HCT116 (cell line): Measurements from ENCODE around the gene IL26. TPM values are rescaled to one million over a fixed set of nuclear protein-coding genes. Genes with fewer than 3 reads are reported as not detected.

Experiments used
- ATAC-seq: fragments of 200-7000 bp; cut with Tn5 transposase; 2 replicates; pipeline ENCODE4 v1.9.1; 2020; ENCODE audit warnings: mild to moderate bottlenecking, moderate library complexity
- BruUV-seq: library from RNA; stranded (reverse); fragments of 400-500 nt; replicated peaks from 2 replicates; lab custom pipeline; 2021; lab: Mats Ljungman, UMichigan
- CTCF ChIA-PET: fragments of 300-600 bp; sonication (Branson Sonifier 250); formaldehyde crosslinking; loops from one replicate; lab custom pipeline; 2021; ENCODE audit warnings: antibody characterized with exemption; lab: Charles Lee
- POLR2A ChIA-PET: fragments of 300-600, 350-600 bp; sonication (Branson Sonifier 250); formaldehyde crosslinking; loops from one replicate; lab custom pipeline; 2021; ENCODE audit warnings: antibody characterized with exemption; lab: Charles Lee
- RAD21 ChIA-PET, 2 experiments: fragments of 300-600 bp; sonication (Branson Sonifier 250); formaldehyde crosslinking; loops; one replicate each; lab custom pipeline; 2023; ENCODE audit warnings: low total read pairs in 2 of 2; ENCODE audit not compliant: uncharacterized antibody in 2 of 2, unreplicated experiment in 2 of 2, low non-redundant PET in 1 of 2; lab: Charles Lee
- DNase-seq: peaks from one replicate; pipeline ENCODE4 v3.0.0-alpha.2; 2010; ENCODE audit warnings: low read depth, low spot score
- H2AFZ ChIP-seq: fragments of 200-600 bp; shearing (Covaris generic), sonication (generic); 2 replicates; pipeline ENCODE4 v1.6.1; 2017; ENCODE audit warnings: low read depth, mixed run types, mixed read lengths, antibody characterized with exemption, low read length; ENCODE audit not compliant: poor library complexity, severe bottlenecking
- H3K27ac ChIP-seq: 2 replicates; pipeline ENCODE4 v1.5.1; 2012; ENCODE audit warnings: low read depth, low read length
- H3K27me3 ChIP-seq: fragments of 200-600 bp; sonication (generic); 2 replicates; pipeline ENCODE4 v1.6.1; 2016; ENCODE audit warnings: mixed run types, low read length, mixed read lengths; ENCODE audit not compliant: insufficient read depth
- H3K36me3 ChIP-seq, 2 experiments: fragments of 200-500 bp in 1 of 2; fragments of 200-600 bp in 1 of 2; sonication (Bioruptor generic) in 1 of 2; sonication (generic) in 1 of 2; 2 replicates each; pipeline versions ENCODE4 v1.5.1 to v1.6.1; 2014 to 2016; ENCODE audit warnings: low read length in 2 of 2, inconsistent platforms in 1 of 2, mixed read lengths in 1 of 2, mixed run types in 1 of 2; ENCODE audit not compliant: insufficient read depth in 2 of 2, control insufficient read depth in 1 of 2
- H3K4me1 ChIP-seq, 2 experiments: fragments of 200-600 bp in 1 of 2; sonication (generic) in 1 of 2; 2 replicates each; pipeline versions ENCODE4 v1.5.1 to v1.6.1; 2012 to 2017; ENCODE audit warnings: low read length in 2 of 2, inconsistent platforms in 1 of 2, mild to moderate bottlenecking in 1 of 2, mixed read lengths in 1 of 2, mixed run types in 1 of 2, moderate library complexity in 1 of 2; ENCODE audit not compliant: insufficient read depth in 2 of 2, control insufficient read depth in 1 of 2
- H3K4me2 ChIP-seq: fragments of 200-600 bp; sonication (generic); 2 replicates; pipeline ENCODE4 v1.6.1; 2017; ENCODE audit warnings: mixed run types, low read length, mixed read lengths
- H3K4me3 ChIP-seq, 2 experiments: fragments of 200-600 bp in 1 of 2; sonication (generic) in 1 of 2; replicated peaks in 1 of 2; 2 replicates each; pipeline ENCODE4 v1.5.1; 2011 to 2016; ENCODE audit warnings: low read length in 2 of 2, control low read depth in 1 of 2, low read depth in 1 of 2, mild to moderate bottlenecking in 1 of 2, mixed read lengths in 1 of 2, mixed run types in 1 of 2
- H3K79me2 ChIP-seq: fragments of 200-600 bp; sonication (generic); 2 replicates; pipeline ENCODE4 v1.6.1; 2017; ENCODE audit warnings: mild to moderate bottlenecking, mixed run types, low read length, moderate library complexity, mixed read lengths; ENCODE audit not compliant: insufficient read depth
- H3K9ac ChIP-seq: fragments of 200-600 bp; sonication (generic); 2 replicates; pipeline ENCODE4 v1.6.1; 2016; ENCODE audit warnings: low read length, mixed read lengths
- H3K9me2 ChIP-seq: fragments of 200-600 bp; sonication (generic), shearing (Covaris generic); 2 replicates; pipeline ENCODE4 v1.6.1; 2017; ENCODE audit warnings: mixed run types, mild to moderate bottlenecking, moderate library complexity; ENCODE audit not compliant: insufficient read depth
- H3K9me3 ChIP-seq, 2 experiments: fragments of 200-500 bp in 1 of 2; fragments of 200-600 bp in 1 of 2; sonication (Bioruptor generic) in 1 of 2; sonication (generic) in 1 of 2; 2 replicates each; pipeline ENCODE4 v1.6.1; 2014 to 2017; ENCODE audit warnings: low read length in 2 of 2, mixed read lengths in 2 of 2, inconsistent platforms in 1 of 2, low read depth in 1 of 2, mild to moderate bottlenecking in 1 of 2, mixed run types in 1 of 2, moderate library complexity in 1 of 2; ENCODE audit not compliant: control insufficient read depth in 1 of 2, insufficient read depth in 1 of 2
- H4K20me1 ChIP-seq: fragments of 200-600 bp; sonication (generic), shearing (Covaris generic); 2 replicates; pipeline ENCODE4 v1.6.1; 2017; ENCODE audit warnings: mixed run types, mild to moderate bottlenecking, moderate library complexity; ENCODE audit not compliant: insufficient read depth
- ATF3 ChIP-seq: IDR thresholded peaks from 2 replicates; pipeline ENCODE4 v1.6.1; 2012
- CBX3 ChIP-seq: IDR thresholded peaks from 2 replicates; pipeline ENCODE4 v1.6.1; 2012; ENCODE audit warnings: low read depth
- CEBPB ChIP-seq: IDR thresholded peaks from 2 replicates; pipeline ENCODE4 v1.6.1; 2012; ENCODE audit warnings: low read depth
- EGR1 ChIP-seq: IDR thresholded peaks from 2 replicates; pipeline ENCODE4 v1.6.1; 2012; ENCODE audit warnings: low read depth
- ELF1 ChIP-seq: IDR thresholded peaks from 2 replicates; pipeline ENCODE4 v1.6.1; 2012; ENCODE audit warnings: low read depth, borderline replicate concordance
- EZH2phosphoT487 ChIP-seq: fragments of 200-600 bp; IDR thresholded peaks from 2 replicates; pipeline ENCODE4 v1.6.1; 2018; ENCODE audit warnings: antibody characterized with exemption, borderline replicate concordance
- FOSL1 ChIP-seq: IDR thresholded peaks from 2 replicates; pipeline ENCODE4 v1.6.1; 2012; ENCODE audit warnings: low read depth
- MAX ChIP-seq: IDR thresholded peaks from 2 replicates; pipeline ENCODE4 v1.6.1; 2012
- POLR2A ChIP-seq: IDR thresholded peaks from 2 replicates; pipeline ENCODE4 v1.7.0; 2011; ENCODE audit warnings: borderline replicate concordance; ENCODE audit not compliant: insufficient read depth, insufficient read length; ENCODE audit errors: extremely low read depth
- POLR2AphosphoS5 ChIP-seq: IDR thresholded peaks from 2 replicates; pipeline ENCODE4 v1.6.1; 2011; ENCODE audit warnings: mild to moderate bottlenecking, low read depth, low read length, moderate library complexity
- SIN3A ChIP-seq: IDR thresholded peaks from 2 replicates; pipeline ENCODE4 v1.6.1; 2012; ENCODE audit warnings: low read depth
- SP1 ChIP-seq: IDR thresholded peaks from 2 replicates; pipeline ENCODE4 v1.6.1; 2012; ENCODE audit warnings: low read depth
- SRF ChIP-seq: IDR thresholded peaks from 2 replicates; pipeline ENCODE4 v1.6.1; 2012; ENCODE audit warnings: low read depth
- TCF7L2 ChIP-seq: IDR thresholded peaks from 2 replicates; pipeline ENCODE4 v1.7.0; 2011; ENCODE audit warnings: borderline replicate concordance, inconsistent platforms; ENCODE audit not compliant: insufficient read depth, insufficient read length; ENCODE audit errors: extremely low read depth
- YY1 ChIP-seq: IDR thresholded peaks from 2 replicates; pipeline ENCODE4 v1.6.1; 2011; ENCODE audit warnings: low read length, low read depth, moderate library complexity, mild to moderate bottlenecking; ENCODE audit not compliant: insufficient replicate concordance; ENCODE audit errors: extremely low read depth
- ZBTB33 ChIP-seq: IDR thresholded peaks from 2 replicates; pipeline ENCODE4 v1.6.1; 2011; ENCODE audit warnings: mild to moderate bottlenecking, low read length, moderate library complexity; ENCODE audit not compliant: insufficient replicate concordance; ENCODE audit errors: extremely low read depth
- ZFX ChIP-seq: fragments of 450-650 bp; IDR thresholded peaks from 2 replicates; pipeline ENCODE4 v1.6.1; 2017
- intact Hi-C: fragments of 100-400 bp; cut with micrococcal nuclease; formaldehyde crosslinking; loops from 2 replicates; pipeline ENCODE4 v1.10.0; 2022
- total RNA-seq: library from RNA; stranded (reverse); gene quantifications from one replicate; pipeline ENCODE4 v1.2.1, GENCODE V29; 2021; ENCODE audit not compliant: unreplicated experiment

Gene IL26
- total RNA-seq, 1 experiment from 2014 or later, result not detected

GRCh38 chr12:68231229-68231628 lies 5.6 kb upstream of the IL26 start:
- no peak overlapping the region for H3K4me3 ChIP-seq
- H3K4me2 ChIP-seq, result no peak overlapping the region
- no peaks in the 10 kb centered on the region for H3K79me2 ChIP-seq
- RAD21 ChIA-PET, result no interaction called here
- H3K9ac ChIP-seq, result no peak overlapping the region
- no peak for ATAC-seq
- peaks cover 0 to under 1% of the 10 kb centered on the region in 2 experiments; a peak in 1 of 4 replicates for H3K4me1 ChIP-seq
- no peak overlapping the region for H2AFZ ChIP-seq
- no peaks in the 10 kb centered on the region for H4K20me1 ChIP-seq
- H3K36me3 ChIP-seq, result no peaks in the 10 kb centered on the region
- POLR2A ChIA-PET, result no interaction called here
- H3K9me3 ChIP-seq, result no peaks in the 10 kb centered on the region
- H3K27me3 ChIP-seq, result no peaks in the 10 kb centered on the region
- H3K9me2 ChIP-seq, result no peaks in the 10 kb centered on the region
- intact Hi-C loops, result no loop called here
- H3K27ac ChIP-seq, result no peak overlapping the region
- no peak for DNase-seq
- CTCF ChIA-PET, result no interaction called here
- BruUV-seq, result no TSS peak
- no peak for TF ChIP-seq ZFX
- TF ChIP-seq CEBPB, result no peak
- no peak for TF ChIP-seq POLR2A
- TF ChIP-seq TCF7L2, result no peak
- TF ChIP-seq ZBTB33, result no peak
- TF ChIP-seq YY1, result no peak
- no peak for TF ChIP-seq POLR2AphosphoS5
- TF ChIP-seq SIN3A, result no peak
- TF ChIP-seq SRF, result no peak
- TF ChIP-seq, all 23 proteins: peak for 0

- CTCF ChIA-PET, result no interaction called here
- H3K9me2 ChIP-seq, result no peaks in the 10 kb centered on the region
- no peak for DNase-seq
- RAD21 ChIA-PET, result no interaction called here
- H3K4me1 ChIP-seq, result no peaks in the 10 kb centered on the region
- no peak overlapping the region for H3K4me2 ChIP-seq
- H3K27me3 ChIP-seq, result no peaks in the 10 kb centered on the region
- H3K79me2 ChIP-seq, result no peaks in the 10 kb centered on the region
- no peak overlapping the region for H2AFZ ChIP-seq
- H3K4me3 ChIP-seq, result no peak overlapping the region
- H3K27ac ChIP-seq, result no peak overlapping the region
- POLR2A ChIA-PET, result no interaction called here
- no peaks in the 10 kb centered on the region for H3K9me3 ChIP-seq
- H3K9ac ChIP-seq, result no peak overlapping the region
- intact Hi-C loops, result no loop called here
- no peaks in the 10 kb centered on the region for H4K20me1 ChIP-seq
- H3K36me3 ChIP-seq, result no peaks in the 10 kb centered on the region
- BruUV-seq, result no TSS peak
- ATAC-seq, result no peak
- TF ChIP-seq POLR2AphosphoS5 (no peak), EZH2phosphoT487 (no peak), ATF3 (no peak), SP1 (no peak), TCF7L2 (no peak), MAX (no peak), CBX3 (no peak), FOSL1 (no peak), EGR1 (no peak), SRF (no peak), ELF1 (no peak), SIN3A (no peak), ZBTB33 (no peak)
Observed at GRCh38 chr12:68229956-68230355, 4.3 kb upstream of the IL26 start.
